OCI-LY7 (cell line): ENCODE results near the gene GRAMD1B.

ENCODE experiments used
- CTCF ChIP-seq: fragments of 200-600 bp; sonication (generic); conservative IDR thresholded peaks from 2 replicates; pipeline ENCODE4 v1.5.1; 2014; ENCODE audit warnings: mild to moderate bottlenecking, antibody characterized with exemption, low read length, moderate library complexity, mixed read lengths
- EZH2phosphoT487 ChIP-seq: fragments of 200-600 bp; sonication (generic); IDR thresholded peaks from 2 replicates; pipeline ENCODE4 v1.6.1; 2018; ENCODE audit warnings: low read depth, borderline replicate concordance, mild to moderate bottlenecking, mixed run types, antibody characterized with exemption, low read length, moderate library complexity, mixed read lengths

DNA sequence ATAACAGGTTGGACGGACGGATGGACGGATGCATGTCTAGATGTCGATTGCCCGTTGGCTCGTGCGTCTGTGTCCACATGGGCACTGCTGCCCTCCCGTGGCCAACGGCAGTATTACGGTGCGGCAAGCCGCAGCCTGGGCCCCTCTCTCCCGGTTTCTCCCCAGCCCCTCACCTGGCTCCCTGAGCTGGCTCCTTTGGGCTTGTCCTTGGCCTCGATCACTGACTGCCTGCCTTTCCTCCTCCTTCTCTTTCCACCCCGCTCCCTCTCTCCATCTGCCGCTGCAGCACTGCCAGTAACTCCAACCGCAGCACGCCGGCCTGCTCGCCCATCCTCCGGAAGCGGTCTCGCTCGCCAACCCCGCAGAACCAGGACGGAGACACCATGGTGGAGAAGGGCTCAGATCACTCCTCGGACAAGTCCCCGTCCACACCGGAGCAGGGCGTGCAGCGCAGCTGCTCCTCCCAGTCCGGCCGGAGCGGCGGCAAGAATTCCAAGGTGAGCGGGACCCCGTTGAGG, 147.1 kb downstream of the GRAMD1B start:
- TF ChIP-seq CTCF (peak; percentile 88), EZH2phosphoT487 (no peak)
